ENCODE data around the gene G6PD.

- TF ChIP-seq EZH2 (IDR thresholded peaks at IDR 0.05; ENCODE audit: insufficient read depth, poor library complexity, severe bottlenecking) (no peak), EZH2phosphoT487 (IDR thresholded peaks at IDR 0.05; ENCODE audit: insufficient read depth, low read depth) (no peak)
Measured at GRCh38 chrX:154516656-154517100, 30.0 kb downstream of the G6PD start.
